Fibroblast of lung (primary cell): ENCODE measurements around the gene SLC9A1. TPM values are rescaled to one million over a fixed set of nuclear protein-coding genes. Genes with fewer than 3 reads are reported as not detected.

Experiments
- DNase-seq, 2 donors: peaks; one replicate each; pipeline versions ENCODE4 v3.0.0 to v3.0.0-alpha.2; 2010; ENCODE audit warnings: low read depth in 2 of 2
- H2AFZ ChIP-seq: 2 replicates; pipeline ENCODE4 v1.5.1; 2012; ENCODE audit warnings: low read length, control low read depth, inconsistent platforms
- H3K27ac ChIP-seq: 2 replicates; pipeline ENCODE4 v1.5.1; 2011; ENCODE audit warnings: low read length, control low read depth; ENCODE audit not compliant: insufficient read depth
- H3K27me3 ChIP-seq: 2 replicates; pipeline ENCODE4 v1.5.1; 2011; ENCODE audit warnings: mild to moderate bottlenecking, low read length; ENCODE audit not compliant: control insufficient read depth, insufficient read depth
- H3K36me3 ChIP-seq: 2 replicates; pipeline ENCODE4 v1.5.1; 2011; ENCODE audit warnings: low read length; ENCODE audit not compliant: control insufficient read depth, insufficient read depth
- H3K4me1 ChIP-seq: 2 replicates; pipeline ENCODE4 v1.5.1; 2011; ENCODE audit warnings: low read length; ENCODE audit not compliant: control insufficient read depth, insufficient read depth; ENCODE audit errors: extremely low read depth
- H3K4me2 ChIP-seq: 2 replicates; pipeline ENCODE4 v1.5.1; 2011; ENCODE audit warnings: low read length, control low read depth; ENCODE audit not compliant: insufficient read depth; ENCODE audit errors: extremely low read depth
- H3K4me3 ChIP-seq, 4 experiments: fragments of 200-600 bp in 1 of 4; sonication (generic) in 1 of 4; replicated peaks in 1 of 4; 2 replicates each; pipeline ENCODE4 v1.5.1; 2011 to 2016; ENCODE audit warnings: low read length in 4 of 4, low read depth in 3 of 4, mild to moderate bottlenecking in 3 of 4, control low read depth in 2 of 4, inconsistent platforms in 1 of 4, mixed read lengths in 1 of 4; ENCODE audit not compliant: insufficient read depth in 1 of 4; ENCODE audit errors: control extremely low read depth in 1 of 4
- H3K79me2 ChIP-seq: 2 replicates; pipeline ENCODE4 v1.5.1; 2012; ENCODE audit warnings: mild to moderate bottlenecking, low read length, inconsistent platforms; ENCODE audit not compliant: control insufficient read depth, insufficient read depth
- H3K9ac ChIP-seq: 2 replicates; pipeline ENCODE4 v1.5.1; 2011; ENCODE audit warnings: mild to moderate bottlenecking, low read length, control low read depth; ENCODE audit not compliant: insufficient read depth
- H3K9me3 ChIP-seq: 2 replicates; pipeline ENCODE4 v1.5.1; 2012; ENCODE audit warnings: low read depth, low read length; ENCODE audit not compliant: control insufficient read depth, insufficient read depth
- H4K20me1 ChIP-seq: 2 replicates; pipeline ENCODE4 v1.5.1; 2011; ENCODE audit warnings: low read length; ENCODE audit not compliant: control insufficient read depth, insufficient read depth; ENCODE audit errors: extremely low read depth
- CTCF ChIP-seq, 2 donors: IDR thresholded peaks in 1 of 2; conservative IDR thresholded peaks in 1 of 2; 1 replicate in 1 of 2; 2 replicates in 1 of 2; pipeline ENCODE4 v1.5.1; 2011 to 2012; ENCODE audit warnings: low read length in 2 of 2, control low read depth in 1 of 2, inconsistent platforms in 1 of 2, low read depth in 1 of 2, mild to moderate bottlenecking in 1 of 2
- EZH2 ChIP-seq: IDR thresholded peaks from 2 replicates; pipeline ENCODE4 v1.5.1; 2012; ENCODE audit warnings: low read length, control low read depth, mild to moderate bottlenecking; ENCODE audit errors: missing control alignments
- polyA plus RNA-seq, 2 donors: library from polyadenylated mRNA; depleted of rRNA in 1 of 2; stranded (reverse) in 1 of 2; unstranded in 1 of 2; fragments of >200 nt; gene quantifications; 2 replicates each; pipeline ENCODE4 v1.2.1, GENCODE V29; 2011 to 2012; ENCODE audit warnings: missing spikeins in 1 of 2
- total RNA-seq: library from RNA; depleted of rRNA; stranded (reverse); fragments of >200 nt; gene quantifications from 2 replicates; pipeline ENCODE4 v1.2.1, GENCODE V29; 2014

SLC9A1 gene
- total and polyA plus RNA-seq, 2 donors (not counting 1 experiment from before 2014, with no cell fraction given), result 4.9 to 10.4 TPM

- H3K27ac ChIP-seq, result no peak overlapping the region
- no peaks in the 10 kb centered on the region for H3K9me3 ChIP-seq
- no peak for DNase-seq
- H3K27me3 ChIP-seq, result peaks cover 11% of the 10 kb centered on the region
- TF ChIP-seq CTCF (conservative IDR thresholded peaks at IDR 0.05 in 1 of 2, IDR thresholded peaks at IDR 0.05 in 1 of 2; ENCODE audit: low read depth in 1 of 2, low read length in 2 of 2), result no peak
- no peaks in the 10 kb centered on the region for H4K20me1 ChIP-seq
- H3K4me3 ChIP-seq, result no peak overlapping the region
- H3K4me1 ChIP-seq, result no peaks in the 10 kb centered on the region
- no peak overlapping the region for H3K4me2 ChIP-seq
- H3K79me2 ChIP-seq, result no peaks in the 10 kb centered on the region
- no peak overlapping the region for H3K9ac ChIP-seq
- no peak overlapping the region for H2AFZ ChIP-seq
- H3K36me3 ChIP-seq, result no peaks in the 10 kb centered on the region
Measured at GRCh38 chr1:27053977-27054753, 100.8 kb downstream of the SLC9A1 start.

- Histone ChIP-seq H3K79me2 (no peaks in the 10 kb centered on the region), H3K27me3 (peaks cover 6% of the 10 kb centered on the region), H3K9me3 (no peaks in the 10 kb centered on the region), H4K20me1 (no peaks in the 10 kb centered on the region), H3K4me3 (no peak overlapping the region), H2AFZ (no peak overlapping the region), H3K27ac (no peak overlapping the region), H3K4me2 (no peak overlapping the region), H3K9ac (no peak overlapping the region), H3K4me1 (no peaks in the 10 kb centered on the region), H3K36me3 (no peaks in the 10 kb centered on the region)
- DNase-seq, result no peak
- TF ChIP-seq EZH2 (no peak), CTCF (conservative IDR thresholded peaks at IDR 0.05 in 1 of 2, IDR thresholded peaks at IDR 0.05 in 1 of 2; ENCODE audit: low read depth in 1 of 2, low read length in 2 of 2) (no peak)
Measured at GRCh38 chr1:27052527-27052926, 102.4 kb downstream of the SLC9A1 start.

- no peaks in the 10 kb centered on the region for H3K36me3 ChIP-seq
- H3K9me3 ChIP-seq, result no peaks in the 10 kb centered on the region
- no peak for TF ChIP-seq EZH2
- TF ChIP-seq CTCF (conservative IDR thresholded peaks at IDR 0.05 in 1 of 2, IDR thresholded peaks at IDR 0.05 in 1 of 2; ENCODE audit: low read depth in 1 of 2, low read length in 2 of 2), result no peak
- no peak for DNase-seq
- no peak overlapping the region for H3K4me3 ChIP-seq
- no peak overlapping the region for H2AFZ ChIP-seq
- H3K27me3 ChIP-seq, result no peaks in the 10 kb centered on the region
- H3K79me2 ChIP-seq, result no peaks in the 10 kb centered on the region
- no peak overlapping the region for H3K4me2 ChIP-seq
- no peak overlapping the region for H3K27ac ChIP-seq
- H4K20me1 ChIP-seq, result no peaks in the 10 kb centered on the region
- no peak overlapping the region for H3K9ac ChIP-seq
- H3K4me1 ChIP-seq, result peaks cover 2% of the 10 kb centered on the region
Measured at GRCh38 chr1:27049607-27050006, 105.3 kb downstream of the SLC9A1 start.
